Activated CD4-positive, alpha-beta T cell treated with anti-CD3 and anti-CD28 coated beads, Interleukin-2, amount 50 U/mL, for 24 hours (primary cell): ENCODE data around the gene IL1R1.
A peak's percentile ranks its signal among the peaks of the same experiment; 100 is the strongest.
"Not testable (repeated sequence)": the region's sequence is repeated elsewhere in the genome, so short reads cannot be mapped to it uniquely, and the experiment has no call there.

Experiments used
- DNase-seq, 2 donors: peaks; one replicate each; pipeline ENCODE4 v3.0.0-alpha.2; 2020; ENCODE audit warnings: low read depth in 1 of 2, low spot score in 1 of 2

Gene IL1R1

GRCh38 chr2:102141970-102142828, at the start of gene IL1R1:
Gene IL1R1 (plus strand): TSS chr2:102142746. CDS start chr2:102157725, 14,979 bp downstream.
- DNase-seq: no peak

GRCh38 chr2:102093662-102094061, 48.9 kb upstream of the IL1R1 start:
- DNase-seq: no peak

GRCh38 chr2:102094917-102095316, 47.6 kb upstream of the IL1R1 start:
- DNase-seq: peak in 1 of 2 donors; percentile 35

- no peak for DNase-seq
Measured at GRCh38 chr2:102096103-102096502, 46.4 kb upstream of the IL1R1 start.

DNA sequence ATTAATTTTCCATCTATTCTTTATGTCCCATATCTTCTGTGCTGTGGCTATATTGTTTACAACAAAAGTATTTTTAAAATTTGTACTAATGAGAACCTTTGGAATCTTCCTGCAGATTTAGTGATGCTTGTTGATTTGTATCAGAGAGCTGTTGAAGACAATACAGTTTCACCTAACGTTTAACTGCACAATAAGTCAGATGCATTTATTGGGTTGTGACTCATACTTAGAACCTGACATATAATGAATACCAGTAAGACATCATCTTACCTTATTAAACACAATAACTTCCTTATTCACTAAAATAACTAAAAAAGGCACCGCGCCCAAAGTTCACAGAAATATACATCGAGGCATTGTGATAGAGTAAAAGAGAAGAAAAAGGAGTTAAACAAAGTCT, 43.8 kb upstream of the IL1R1 start:
- DNase-seq: no peak

- DNase-seq: no peak
Measured at GRCh38 chr2:102099536-102100298, 42.8 kb upstream of the IL1R1 start.

DNA sequence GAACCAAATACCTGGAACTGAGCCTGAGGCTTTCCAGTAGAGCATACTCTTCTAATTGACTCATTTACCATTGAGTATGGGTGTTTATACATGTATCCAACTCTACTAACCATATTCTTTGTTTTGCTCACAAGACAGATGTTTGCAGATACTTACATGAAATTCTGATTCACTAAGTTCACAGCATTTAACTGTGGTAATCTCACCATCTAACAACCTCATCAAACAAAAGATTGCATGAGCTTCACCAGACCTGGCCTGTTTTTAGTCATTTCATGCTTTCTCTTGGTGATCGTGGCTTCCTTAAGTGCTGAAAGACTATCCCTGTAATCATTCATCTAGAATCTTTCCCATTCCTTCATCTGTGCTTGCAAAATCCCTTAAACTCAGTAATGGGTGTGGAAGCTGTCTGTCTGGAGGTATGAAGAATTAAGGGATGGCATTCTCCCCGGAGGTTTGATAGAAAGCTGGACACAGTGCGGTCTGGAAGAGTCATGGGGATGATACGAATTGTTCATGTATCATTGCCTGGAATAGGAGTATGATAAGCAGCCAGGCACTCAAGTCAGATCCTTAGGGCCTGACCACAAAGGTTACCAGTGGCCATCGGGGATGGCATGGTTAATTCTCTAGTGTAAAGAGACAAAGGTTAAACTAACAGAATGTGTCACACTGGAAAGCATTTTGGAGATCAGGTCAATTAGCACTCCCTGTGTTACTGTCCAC, 42.0 kb upstream of the IL1R1 start:
- DNase-seq: no peak

DNA sequence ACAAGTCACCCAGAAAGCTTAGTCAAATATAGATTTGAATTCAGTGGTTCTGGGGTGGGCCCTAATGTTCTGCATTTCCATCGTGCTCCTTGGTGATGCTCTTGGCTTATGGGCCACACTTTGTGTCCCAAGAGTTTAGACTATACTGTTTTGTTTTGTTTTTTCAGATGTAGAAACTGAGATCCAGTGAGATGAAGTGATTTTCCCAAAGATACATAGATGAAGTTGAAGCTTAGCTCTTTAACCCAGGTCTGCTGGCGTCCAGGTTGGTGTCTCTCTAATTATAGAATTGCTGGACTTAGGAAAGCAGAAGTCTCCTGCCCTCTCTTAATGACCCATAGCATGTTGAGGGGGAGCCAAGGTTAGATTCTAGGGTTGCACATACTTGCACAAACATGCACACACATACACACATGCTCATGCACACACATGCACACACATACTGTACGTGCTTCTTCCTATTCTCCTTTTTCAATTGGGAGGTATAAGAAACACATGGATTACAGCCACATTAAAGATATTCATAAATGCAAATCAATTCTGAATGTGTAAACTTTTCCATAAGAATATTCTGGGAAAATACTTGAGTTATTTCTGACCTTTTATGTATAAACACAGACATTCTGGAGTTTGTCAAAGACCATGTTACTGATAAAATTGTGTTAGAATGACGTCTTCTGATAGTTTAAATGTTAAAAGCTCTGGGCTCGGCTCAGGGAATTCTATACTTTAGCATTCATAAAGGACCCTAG, 41.3 kb upstream of the IL1R1 start:
- no peak for DNase-seq

GRCh38 chr2:102101849-102102635, 40.5 kb upstream of the IL1R1 start:
- no peak for DNase-seq

DNA sequence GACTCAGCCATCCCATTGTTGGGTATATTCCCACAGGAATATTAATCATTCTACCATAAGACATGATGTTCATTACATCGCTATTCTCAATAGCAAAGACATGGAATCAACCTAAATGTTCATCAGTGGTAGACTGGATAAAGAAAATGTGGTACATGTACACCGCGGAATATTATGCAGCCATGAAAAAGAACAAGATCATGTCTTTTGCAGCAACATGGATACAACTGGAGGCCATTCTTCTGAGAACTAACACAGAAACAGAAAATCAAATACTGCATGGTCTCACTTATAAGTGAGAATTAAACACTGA, 40.0 kb upstream of the IL1R1 start:
- not testable (repeated sequence) for DNase-seq

GRCh38 chr2:102103284-102103683, 39.3 kb upstream of the IL1R1 start:
- no peak for DNase-seq

DNA sequence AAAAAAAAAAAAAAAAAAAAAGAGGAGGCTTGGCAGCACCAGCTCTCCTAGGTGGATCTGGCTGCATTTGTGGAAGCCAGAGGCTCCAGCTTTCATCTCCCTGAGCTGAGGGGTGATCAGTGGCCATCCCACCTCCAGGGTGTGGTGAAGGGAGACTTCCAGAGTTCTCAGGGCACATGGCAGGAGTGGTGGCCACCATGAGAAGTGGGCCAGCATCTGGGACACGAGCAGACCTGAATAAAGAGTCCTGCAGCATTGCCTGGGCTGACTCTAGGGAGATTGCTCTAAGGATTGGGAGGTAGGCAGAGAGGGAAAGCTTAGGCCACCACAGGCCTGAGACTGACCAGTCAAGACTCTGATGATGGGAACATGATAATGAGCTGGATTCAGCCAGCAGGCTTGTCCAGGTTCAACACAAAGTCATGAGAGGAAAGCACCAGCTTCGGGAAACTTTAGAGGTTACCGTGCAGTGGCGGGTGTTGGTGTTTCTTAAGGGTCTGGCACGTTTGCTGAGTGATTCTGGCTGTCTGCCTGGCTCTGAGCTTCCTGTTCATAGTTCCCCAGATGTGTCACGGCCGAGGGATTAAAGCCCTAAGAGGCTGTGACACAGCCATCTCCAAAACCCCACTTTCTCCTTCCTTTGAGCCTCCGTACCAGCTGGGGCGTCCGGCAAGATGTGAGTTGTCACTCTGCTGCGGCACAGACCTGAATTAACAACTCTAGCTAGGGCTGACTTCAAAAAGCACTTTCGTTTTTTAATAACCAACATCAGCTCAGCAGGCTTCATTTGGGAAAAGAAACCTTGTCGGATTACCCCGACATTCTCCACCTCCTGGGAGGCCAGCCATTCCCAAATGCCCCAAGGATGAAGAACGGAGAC, 38.3 kb upstream of the IL1R1 start:
- DNase-seq: peak; percentile 47 to 82

DNA sequence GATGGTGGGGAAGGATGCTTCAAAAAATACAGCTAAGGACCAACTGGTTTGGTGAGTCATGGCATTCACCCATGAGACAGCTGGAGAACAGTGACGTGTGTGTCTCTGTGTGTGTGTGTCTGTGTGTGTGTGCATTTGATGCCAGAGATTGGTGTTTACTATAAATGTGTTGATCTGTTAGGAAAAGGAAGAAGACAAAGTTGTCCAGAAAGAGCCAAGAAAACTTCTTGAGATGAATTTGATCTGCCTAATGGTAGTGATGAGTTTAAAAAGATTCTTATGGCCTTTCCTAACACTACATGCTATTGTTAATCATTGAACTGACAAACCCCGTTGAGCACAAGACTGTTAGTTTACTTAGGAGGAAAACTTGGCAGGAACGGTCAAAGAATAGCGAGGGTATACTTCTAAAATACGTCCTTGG, 36.4 kb upstream of the IL1R1 start:
- DNase-seq: no peak

GRCh38 chr2:102106813-102107740, 35.5 kb upstream of the IL1R1 start:
- DNase-seq: not testable (repeated sequence)

DNA sequence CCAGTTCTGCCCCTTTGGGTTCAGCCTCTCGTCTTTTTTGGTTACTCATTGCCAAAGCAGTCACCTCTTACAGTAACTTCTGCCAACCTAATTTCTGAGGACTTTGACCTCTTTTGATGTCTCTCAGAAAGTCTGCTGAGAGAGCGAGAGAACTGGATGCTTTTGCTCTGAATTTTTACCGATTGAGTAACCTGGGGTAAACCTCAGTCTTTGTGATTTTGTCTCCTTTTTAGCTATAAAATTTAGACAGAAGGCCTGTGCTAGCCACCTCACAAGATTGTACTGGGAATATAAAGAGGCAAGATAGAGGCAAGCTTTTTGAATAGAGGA, 34.8 kb upstream of the IL1R1 start:
- DNase-seq: no peak

GRCh38 chr2:102109016-102109415, 33.5 kb upstream of the IL1R1 start:
- no peak for DNase-seq

GRCh38 chr2:102110171-102110570, 32.4 kb upstream of the IL1R1 start:
- no peak for DNase-seq

DNA sequence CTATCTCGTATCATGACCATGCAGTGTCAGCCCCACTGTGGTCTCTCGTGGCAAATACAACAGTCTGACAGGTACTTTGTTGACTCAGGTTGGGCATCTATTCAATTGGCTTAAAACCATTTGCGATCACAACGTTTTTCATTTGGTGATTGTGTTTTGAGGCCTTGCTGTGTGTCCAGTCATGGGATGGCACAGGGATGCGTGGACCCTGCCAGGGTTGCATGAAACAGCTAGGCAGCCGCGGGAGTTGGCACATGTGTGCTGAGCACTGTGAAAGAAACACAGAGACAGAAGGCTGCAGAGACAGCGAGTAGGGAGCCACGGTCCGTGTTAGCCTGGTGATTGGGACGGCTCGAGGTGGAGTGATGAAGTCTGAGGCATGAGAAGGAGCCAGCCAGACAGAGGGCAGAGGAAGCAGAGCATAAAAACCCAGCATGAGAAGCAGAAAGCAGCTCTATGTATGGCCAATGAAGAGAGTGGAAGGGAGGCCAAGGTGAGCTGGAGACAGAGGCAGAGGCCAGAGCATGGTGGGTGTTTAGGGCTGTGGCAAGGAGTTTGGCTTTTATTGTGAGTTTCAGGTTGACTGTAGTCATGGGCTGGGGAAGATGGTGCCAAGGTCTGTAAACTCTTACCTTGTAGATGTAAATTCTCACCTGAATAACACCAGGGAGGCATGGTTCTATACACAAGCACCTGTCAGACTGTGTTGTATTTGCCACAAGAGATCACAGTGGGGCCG, 31.8 kb upstream of the IL1R1 start:
- DNase-seq: no peak
